HG03378 (cell line): ENCODE data around the gene PTPRN2.
"Not testable (repeated sequence)": the region's sequence is repeated elsewhere in the genome, so short reads cannot be mapped to it uniquely, and the experiment has no call there.

Experiments used
- ATAC-seq: cut with Tn5 transposase; IDR thresholded peaks from one replicate; pipeline ENCODE4 v1.9.1; 2021; ENCODE audit warnings: mild to moderate bottlenecking, moderate library complexity; ENCODE audit not compliant: unreplicated experiment

PTPRN2 gene

GRCh38 chr7:157955348-157955999 lies 632.1 kb downstream of the PTPRN2 start:
- no peak for ATAC-seq

- no peak for ATAC-seq
These were observed 632.7 kb downstream of the PTPRN2 start for GRCh38 chr7:157954901-157955300.

DNA sequence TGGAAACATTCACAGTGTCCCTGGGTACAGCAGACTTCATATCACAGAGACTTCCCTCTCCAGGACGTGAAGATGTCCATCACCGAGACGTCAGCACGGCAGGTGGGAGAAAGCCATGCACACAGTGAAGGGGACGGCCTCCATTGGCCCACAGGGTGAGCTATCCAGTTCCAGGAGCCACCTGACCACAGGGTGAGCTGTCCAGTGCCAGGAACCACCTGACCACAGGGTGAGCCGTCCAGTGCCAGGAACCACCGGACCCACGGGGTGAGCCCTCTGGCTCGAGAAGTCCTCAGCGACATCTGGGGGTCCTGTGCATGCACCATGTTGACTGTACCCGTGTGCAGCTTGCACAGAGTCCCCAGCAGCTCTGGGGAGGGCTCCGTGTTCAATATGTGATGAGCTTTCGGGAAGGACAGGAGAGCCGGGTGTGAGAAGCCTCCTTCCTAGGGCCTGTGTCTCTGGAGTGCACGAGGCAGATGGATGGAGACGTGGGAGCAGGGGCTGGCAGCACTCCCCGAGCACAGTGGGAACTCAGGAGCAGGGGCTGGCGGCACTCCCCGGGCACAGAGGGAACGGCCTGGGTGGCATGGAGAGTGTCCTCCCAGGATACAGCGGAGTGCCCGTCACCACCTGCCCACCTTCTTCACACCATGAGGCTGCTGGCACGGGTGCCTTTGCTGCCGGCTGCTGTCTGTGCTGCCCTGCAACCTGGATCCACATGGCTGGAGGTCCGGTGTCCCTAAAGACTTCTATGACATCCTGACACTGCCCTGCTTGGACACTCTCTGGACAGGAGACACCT lies 634.6 kb downstream of the PTPRN2 start:
- ATAC-seq = no peak

DNA sequence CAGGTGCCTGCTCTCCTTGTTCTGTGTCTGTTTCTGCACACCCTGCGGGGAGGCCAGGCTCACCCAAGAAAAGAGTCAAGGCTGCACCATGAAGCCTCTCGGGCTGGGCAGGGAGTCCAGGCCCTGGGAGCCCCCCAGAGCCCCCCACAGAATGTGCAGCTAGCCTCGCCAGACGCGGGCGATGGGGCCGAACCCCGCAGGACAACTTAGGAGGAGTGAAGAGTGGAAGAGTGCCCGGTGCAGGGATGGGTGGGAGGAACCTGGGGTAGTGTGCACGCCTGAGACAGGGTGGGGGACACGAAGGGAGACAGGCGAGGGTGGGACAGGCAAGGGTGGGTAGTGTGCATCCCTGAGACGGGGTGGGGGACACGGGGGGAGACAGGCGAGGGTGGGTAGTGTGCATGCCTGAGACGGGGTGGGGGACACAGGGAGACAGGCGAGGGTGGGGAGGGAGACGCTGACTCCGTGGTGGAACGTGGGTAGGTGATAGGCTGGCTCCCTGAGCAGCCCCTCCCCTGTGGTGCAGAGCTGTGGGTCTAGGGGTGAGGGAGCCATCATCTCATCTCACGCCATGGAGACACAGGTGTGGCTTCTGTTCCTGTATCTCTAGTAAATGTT lies 635.5 kb downstream of the PTPRN2 start:
- ATAC-seq = no peak

- no peak for ATAC-seq
These were observed 636.1 kb downstream of the PTPRN2 start for GRCh38 chr7:157951300-157952049.

GRCh38 chr7:157949711-157950110 lies 637.9 kb downstream of the PTPRN2 start:
- no peak for ATAC-seq

DNA sequence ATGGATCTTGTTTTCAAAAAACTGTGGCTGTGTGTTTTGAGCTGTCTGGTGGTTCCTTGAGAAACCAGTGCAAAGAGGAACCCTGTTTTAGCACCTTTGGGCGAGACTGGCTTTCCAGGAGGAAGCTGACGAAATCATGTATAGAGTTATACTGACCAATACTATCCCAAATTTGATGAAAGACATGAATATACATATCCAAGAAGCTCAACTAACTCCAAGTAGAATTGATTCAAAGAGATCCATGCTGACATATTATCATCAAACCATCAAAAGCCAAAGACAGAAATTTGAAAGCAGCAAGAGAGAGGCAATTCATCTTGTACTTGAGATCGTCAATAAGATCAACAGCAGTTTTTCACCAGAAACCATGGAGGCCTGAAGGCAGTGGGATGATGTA lies 640.1 kb downstream of the PTPRN2 start:
- no peak for ATAC-seq

DNA sequence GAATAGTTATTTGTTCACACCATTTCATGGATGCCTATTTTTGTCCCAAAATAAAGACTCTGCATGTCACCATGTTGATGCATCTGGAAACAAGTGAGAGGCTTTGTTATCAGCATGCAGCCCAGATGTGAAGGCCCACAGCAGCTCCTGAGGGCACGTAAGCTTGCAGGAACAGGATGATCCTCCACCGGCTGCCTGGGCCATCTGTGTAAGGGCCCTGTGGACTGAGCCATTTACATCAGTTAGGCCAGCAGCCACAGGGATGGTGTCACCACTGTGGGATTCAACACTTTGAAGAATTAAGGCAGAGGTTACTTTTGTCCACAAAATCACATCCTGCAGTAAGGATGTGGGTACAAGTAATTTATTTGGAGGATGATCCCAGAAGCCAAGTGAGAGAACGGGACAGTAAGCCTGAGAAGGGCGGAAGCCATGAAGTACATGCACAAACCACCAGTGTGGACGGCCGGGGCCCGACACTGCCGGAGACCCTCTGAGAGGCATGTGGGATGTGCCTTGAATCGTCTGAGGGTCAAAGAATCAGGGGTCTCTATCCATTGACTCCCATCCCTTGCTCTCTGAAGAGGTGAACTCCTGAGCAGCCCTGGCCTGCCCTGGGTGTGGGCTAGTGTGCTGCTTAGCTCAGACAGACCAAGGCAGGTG lies 641.1 kb downstream of the PTPRN2 start:
- ATAC-seq = no peak

- ATAC-seq = no peak
These were observed 642.2 kb downstream of the PTPRN2 start for GRCh38 chr7:157945401-157945800.

GRCh38 chr7:157944734-157945291 lies 642.8 kb downstream of the PTPRN2 start:
- ATAC-seq = no peak

DNA sequence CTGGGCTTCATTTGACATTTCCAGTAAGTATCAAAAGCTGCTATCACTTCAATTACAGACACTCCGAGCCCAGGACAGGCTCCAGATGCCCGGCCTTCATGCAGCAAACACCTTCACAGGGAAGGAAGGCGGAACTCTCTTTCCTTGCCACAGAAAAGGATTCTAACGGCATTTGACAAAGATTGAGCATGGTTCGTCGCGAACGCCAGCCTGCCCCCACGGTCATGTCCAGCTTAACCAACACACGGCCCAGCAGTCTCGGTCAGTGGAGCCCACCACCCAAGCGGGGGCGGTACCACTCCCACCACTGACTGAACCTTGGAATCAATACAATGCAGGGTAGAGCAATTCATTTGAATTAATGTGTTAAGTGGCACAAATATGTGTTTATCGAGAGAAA lies 643.6 kb downstream of the PTPRN2 start:
- ATAC-seq = no peak

DNA sequence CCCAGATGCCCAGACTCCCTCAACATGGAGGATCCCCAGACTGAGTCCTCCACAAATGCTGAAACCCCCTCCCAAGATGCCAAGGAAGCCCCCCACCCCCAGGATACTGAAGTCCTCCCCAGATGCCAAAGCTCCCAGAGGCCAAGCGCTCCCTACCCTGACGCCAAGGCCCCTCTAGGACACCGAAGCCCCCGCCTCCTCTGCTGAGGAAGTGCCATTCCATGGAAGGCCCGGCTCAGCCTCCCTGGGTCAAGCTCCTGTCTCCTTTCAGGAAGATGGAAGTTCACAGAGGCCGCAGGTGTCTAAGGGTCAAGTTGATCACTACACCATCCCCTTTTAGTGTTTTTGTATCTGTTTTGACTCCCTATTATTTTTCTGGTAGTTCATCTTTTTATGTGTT lies 644.1 kb downstream of the PTPRN2 start:
- no peak for ATAC-seq

DNA sequence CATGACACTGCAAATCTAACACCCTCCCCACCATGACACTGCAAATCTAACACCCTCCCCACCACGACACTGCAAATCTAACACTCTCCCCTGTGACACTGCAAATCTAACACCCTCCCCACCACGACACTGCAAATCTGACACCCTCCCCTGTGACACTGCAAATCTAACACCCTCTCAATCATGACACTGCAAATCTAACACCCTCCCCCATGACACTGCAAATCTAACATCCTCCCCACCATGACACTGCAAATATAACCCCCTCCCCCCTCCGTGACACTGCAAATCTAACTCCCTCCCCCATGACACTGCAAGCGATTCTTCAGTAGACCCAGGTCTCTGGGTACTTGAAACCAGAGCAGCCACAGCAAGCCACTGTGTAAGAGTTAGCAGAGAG lies 646.4 kb downstream of the PTPRN2 start:
- no peak for ATAC-seq

DNA sequence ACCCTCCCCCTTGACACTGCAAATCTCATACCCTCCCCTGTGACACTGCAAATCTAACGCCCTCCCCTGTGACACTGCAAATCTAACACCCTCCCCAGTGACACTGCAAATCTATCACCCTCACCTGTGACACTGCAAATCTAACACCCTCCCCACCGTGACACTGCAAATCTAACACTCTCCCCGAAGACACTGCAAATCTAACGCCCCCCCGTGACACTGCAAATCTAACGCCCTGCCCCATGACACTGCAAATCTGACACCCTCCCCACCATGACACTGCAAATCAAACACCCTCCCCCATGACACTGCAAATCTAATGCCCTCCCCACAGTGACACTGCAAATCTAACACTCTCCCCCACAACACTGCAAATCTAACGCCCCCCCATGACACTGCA lies 647.1 kb downstream of the PTPRN2 start:
- no peak for ATAC-seq

DNA sequence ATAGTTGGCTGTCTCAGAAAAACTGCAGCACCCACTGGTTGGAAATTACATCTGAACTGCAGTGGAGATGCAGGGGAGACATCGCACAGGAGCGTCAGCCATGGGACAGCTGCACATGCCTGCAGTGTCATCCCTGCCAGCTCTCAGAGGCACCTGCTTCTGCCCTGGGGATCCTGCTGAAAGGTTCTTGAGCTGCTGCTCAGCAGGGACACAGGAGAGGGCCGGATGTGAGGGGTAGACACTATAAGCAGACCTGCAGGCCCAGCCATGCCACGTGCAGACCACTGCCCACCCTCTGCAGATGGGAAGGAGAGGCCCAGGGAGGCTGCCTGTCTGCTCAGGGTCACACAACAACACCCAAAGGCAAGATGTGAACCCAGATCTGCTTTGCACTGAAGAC lies 649.4 kb downstream of the PTPRN2 start:
- ATAC-seq = no peak

GRCh38 chr7:157937406-157937805 lies 650.2 kb downstream of the PTPRN2 start:
- ATAC-seq = no peak

- no peak for ATAC-seq
These were observed 650.6 kb downstream of the PTPRN2 start for GRCh38 chr7:157936976-157937375.

GRCh38 chr7:157935721-157936120 lies 651.9 kb downstream of the PTPRN2 start:
- not testable (repeated sequence) for ATAC-seq

- not testable (repeated sequence) for ATAC-seq
These were observed 654.1 kb downstream of the PTPRN2 start for GRCh38 chr7:157933219-157934155.
